GM19324 (cell line): Measurements from ENCODE around the gene BCAS4.
"Not testable (repeated sequence)": the region's sequence is repeated elsewhere in the genome, so short reads cannot be mapped to it uniquely, and the experiment has no call there.

Experiments
- ATAC-seq: cut with Tn5 transposase; IDR thresholded peaks from one replicate; pipeline ENCODE4 v1.9.1; 2021; ENCODE audit warnings: mild to moderate bottlenecking, moderate library complexity; ENCODE audit not compliant: unreplicated experiment, low FRiP score

The BCAS4 gene

GRCh38 chr20:50872560-50873425 is 77.9 kb downstream of the BCAS4 start:
- ATAC-seq = no peak

- no peak for ATAC-seq
Measured at GRCh38 chr20:50873585-50873984, 78.7 kb downstream of the BCAS4 start.

GRCh38 chr20:50874111-50874757 is 79.4 kb downstream of the BCAS4 start:
- no peak for ATAC-seq

GRCh38 chr20:50874758-50875665 is 80.2 kb downstream of the BCAS4 start:
- ATAC-seq = no peak

- no peak for ATAC-seq
Measured at GRCh38 chr20:50876063-50876685, 81.3 kb downstream of the BCAS4 start.

GRCh38 chr20:50876816-50877215 is 82.0 kb downstream of the BCAS4 start:
- ATAC-seq = no peak

- no peak for ATAC-seq
Measured at GRCh38 chr20:50877232-50877743, 82.4 kb downstream of the BCAS4 start.

- ATAC-seq = no peak
Measured at GRCh38 chr20:50879649-50880550, 85.0 kb downstream of the BCAS4 start.

GRCh38 chr20:50881759-50882424 is 87.0 kb downstream of the BCAS4 start:
- not testable (repeated sequence) for ATAC-seq

- ATAC-seq = no peak
Measured at GRCh38 chr20:50883856-50884255, 89.0 kb downstream of the BCAS4 start.

GRCh38 chr20:50885068-50885467 is 90.2 kb downstream of the BCAS4 start:
- no peak for ATAC-seq

GRCh38 chr20:50885781-50886180 is 90.9 kb downstream of the BCAS4 start:
- no peak for ATAC-seq

- no peak for ATAC-seq
Measured at GRCh38 chr20:50886184-50886790, 91.4 kb downstream of the BCAS4 start.

GRCh38 chr20:50887576-50887975 is 92.7 kb downstream of the BCAS4 start:
- ATAC-seq = no peak

GRCh38 chr20:50891138-50891537 is 96.3 kb downstream of the BCAS4 start:
- no peak for ATAC-seq

GRCh38 chr20:50892394-50892793 is 97.5 kb downstream of the BCAS4 start:
- no peak for ATAC-seq

GRCh38 chr20:50893620-50894019 is 98.8 kb downstream of the BCAS4 start:
- ATAC-seq = no peak

GRCh38 chr20:50895111-50895830 is 100.4 kb downstream of the BCAS4 start:
- no peak for ATAC-seq
